GM18507 (cell line): ENCODE data around the gene ZFPM1.
"Not testable (repeated sequence)": the region's sequence is repeated elsewhere in the genome, so short reads cannot be mapped to it uniquely, and the experiment has no call there.

Source experiments
- DNase-seq: peaks from one replicate; pipeline ENCODE4 v3.0.0; 2011; ENCODE audit warnings: low read depth; ENCODE audit not compliant: insufficient read length; ENCODE audit errors: extremely low spot score
- FAIRE-seq: peaks from 2 replicates; lab custom pipeline; 2011; peaks lifted over from hg19 to GRCh38; lab: Jason Lieb, UNC

ZFPM1 gene

DNA sequence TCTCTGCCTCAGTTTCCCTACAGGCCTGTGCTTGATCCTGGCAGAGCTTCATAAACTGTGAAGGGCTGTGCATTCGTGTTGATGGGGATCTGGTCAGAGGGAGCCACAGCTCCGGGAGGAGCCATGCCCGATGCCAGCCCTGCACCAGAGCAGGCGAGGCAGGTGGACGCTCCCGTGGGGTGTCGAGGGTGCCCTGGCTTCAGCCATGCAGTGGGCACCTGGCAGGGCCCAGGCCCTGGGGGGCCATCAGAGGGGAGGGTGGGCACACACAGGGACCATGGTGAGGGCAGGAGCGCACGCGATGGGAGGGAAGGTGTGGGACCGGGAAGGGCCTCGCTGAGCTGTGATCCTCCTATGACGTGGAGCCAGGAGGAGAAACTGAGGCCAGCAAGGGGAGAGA, 22.0 kb downstream of the ZFPM1 start:
- no peak for FAIRE-seq
- DNase-seq = no peak

DNA sequence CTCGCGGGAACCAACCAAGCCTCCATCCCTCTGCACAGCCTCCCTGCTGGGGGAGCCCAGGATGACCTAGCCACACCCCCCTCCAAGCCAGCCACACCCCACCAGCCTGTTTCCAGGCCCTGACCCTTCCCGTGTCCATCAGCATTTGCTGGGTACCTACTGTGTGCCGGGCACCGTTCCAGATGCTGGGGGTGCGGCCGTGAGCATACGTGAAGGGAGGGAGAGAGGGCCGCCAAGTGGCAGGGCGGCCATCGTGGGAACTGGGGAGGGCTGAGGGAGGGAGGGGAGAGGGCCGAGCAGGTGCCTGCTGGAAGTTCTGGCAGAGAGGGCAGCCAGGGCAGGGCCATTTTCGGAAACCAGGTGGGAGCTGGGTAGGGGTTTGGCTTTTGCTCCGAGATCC, 23.1 kb downstream of the ZFPM1 start:
- FAIRE-seq = no peak
- no peak for DNase-seq

DNA sequence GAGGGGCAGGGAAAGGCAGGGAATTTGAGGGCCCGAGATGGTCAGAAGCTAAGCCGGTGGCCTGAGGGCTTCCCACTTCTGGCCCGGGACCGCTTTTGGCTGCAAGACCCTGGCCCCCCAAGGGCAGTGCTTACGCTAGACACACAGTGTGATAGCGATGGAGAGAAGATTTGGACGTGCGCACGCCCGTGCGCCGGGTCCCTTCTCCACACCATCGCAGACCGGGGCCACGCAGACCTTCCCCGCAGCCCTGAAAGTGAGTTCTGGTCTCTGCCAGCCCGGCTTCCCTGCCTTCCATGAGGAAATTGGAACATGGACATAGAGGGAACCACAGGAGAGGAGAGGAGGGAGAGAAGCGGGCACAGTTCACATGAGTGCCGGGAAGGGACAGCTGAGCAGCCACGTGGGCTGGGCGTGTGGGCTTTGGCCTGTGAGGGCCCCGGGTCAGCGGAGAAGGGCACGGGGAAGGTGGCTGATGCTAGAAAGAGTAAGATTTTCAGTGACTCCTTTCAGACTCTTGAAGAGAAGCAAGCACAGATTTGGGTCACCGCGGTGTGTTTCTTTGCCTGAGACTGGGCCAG, 23.8 kb downstream of the ZFPM1 start:
- no peak for FAIRE-seq

DNA sequence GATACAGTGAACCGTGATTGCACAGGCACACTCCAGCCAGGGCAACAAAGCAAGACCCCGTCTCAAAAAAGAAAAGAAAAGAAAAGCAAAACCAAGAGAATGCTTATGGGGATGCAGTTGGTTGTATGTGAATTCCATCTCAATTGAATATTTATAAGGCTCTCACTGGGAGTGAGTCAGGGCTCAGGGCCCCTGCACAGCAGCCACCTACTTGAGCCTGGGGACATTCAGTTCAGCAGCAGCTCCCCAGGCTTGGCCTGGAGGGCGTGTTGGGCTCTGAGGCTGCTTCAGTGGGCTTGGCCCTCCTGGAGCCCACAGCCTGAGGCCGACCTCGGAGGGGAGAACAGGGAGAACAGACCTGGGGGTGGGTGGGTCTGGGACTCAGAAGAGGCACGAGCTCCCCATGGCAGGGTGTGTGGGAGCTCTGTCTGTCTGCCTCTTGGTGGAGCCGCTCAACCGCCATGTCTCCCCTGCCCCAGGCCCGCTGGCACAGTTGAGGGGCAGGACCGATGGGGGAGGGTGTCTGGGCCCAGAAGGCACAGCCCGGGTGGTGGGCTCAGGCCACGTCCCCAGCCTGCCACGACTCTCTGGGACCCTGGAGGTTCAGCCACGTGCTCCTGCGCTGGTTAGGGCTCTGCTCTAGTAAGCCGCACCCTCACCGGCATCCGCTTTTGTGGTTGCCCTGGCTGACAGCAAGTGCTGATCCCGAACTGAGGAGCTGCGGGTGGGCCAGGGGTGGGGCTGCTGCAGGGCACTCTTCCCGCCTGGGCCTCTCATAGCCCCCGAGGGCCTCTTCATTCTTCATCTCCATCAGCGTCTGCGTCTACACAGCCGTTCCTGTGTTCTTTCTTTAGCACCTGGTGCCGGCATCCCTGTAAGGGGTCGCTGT, 24.8 kb downstream of the ZFPM1 start:
- DNase-seq = no peak
- no peak for FAIRE-seq

More for the DNA sequence above, 23.8 kb downstream of the ZFPM1 start:
- no peak for DNase-seq

DNA sequence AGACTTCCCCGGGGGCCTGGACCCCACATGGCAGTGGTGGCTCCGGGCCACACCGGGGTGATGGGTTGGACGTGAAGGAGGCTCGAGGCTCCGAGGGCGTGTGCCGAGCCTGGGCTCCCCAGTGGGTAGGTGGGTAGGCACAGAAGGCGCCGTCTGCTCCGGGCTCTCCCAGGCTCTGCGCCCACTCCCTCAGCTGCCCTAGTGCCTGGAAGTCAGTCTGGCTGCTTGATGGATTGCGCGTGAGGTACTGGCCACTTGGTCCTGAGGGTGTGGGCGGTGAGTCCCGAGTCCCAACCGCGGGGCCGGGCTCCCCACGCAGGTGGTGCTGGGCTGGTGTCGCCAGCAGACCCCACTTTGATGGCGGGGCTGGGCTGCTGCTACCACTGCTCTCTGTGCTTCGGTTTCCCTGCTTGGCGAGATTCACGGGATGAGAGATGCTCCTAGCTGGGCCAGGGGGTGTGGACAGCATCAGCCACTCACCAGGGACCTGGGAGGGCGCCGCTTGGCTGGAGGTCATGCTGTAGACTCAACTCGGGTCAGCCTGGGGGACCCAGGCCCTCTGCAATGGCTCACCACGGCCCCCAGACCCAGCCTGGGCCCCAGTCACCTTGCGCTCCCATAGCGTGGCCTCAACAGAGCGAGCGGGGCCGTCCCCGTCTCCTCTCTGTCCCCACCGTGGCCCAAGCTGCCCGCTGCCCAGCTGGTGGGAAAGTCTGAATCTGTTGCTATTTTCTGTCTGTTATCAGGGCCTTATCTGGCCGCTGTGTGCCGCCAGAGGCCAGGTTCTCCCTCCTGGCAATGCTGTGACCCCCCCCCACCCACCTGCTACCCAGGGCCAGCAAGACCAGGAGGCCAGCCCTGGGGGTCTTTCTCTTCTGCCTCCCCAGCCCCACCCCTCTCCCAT, 26.1 kb downstream of the ZFPM1 start:
- FAIRE-seq (no peak), DNase-seq (no peak)

DNA sequence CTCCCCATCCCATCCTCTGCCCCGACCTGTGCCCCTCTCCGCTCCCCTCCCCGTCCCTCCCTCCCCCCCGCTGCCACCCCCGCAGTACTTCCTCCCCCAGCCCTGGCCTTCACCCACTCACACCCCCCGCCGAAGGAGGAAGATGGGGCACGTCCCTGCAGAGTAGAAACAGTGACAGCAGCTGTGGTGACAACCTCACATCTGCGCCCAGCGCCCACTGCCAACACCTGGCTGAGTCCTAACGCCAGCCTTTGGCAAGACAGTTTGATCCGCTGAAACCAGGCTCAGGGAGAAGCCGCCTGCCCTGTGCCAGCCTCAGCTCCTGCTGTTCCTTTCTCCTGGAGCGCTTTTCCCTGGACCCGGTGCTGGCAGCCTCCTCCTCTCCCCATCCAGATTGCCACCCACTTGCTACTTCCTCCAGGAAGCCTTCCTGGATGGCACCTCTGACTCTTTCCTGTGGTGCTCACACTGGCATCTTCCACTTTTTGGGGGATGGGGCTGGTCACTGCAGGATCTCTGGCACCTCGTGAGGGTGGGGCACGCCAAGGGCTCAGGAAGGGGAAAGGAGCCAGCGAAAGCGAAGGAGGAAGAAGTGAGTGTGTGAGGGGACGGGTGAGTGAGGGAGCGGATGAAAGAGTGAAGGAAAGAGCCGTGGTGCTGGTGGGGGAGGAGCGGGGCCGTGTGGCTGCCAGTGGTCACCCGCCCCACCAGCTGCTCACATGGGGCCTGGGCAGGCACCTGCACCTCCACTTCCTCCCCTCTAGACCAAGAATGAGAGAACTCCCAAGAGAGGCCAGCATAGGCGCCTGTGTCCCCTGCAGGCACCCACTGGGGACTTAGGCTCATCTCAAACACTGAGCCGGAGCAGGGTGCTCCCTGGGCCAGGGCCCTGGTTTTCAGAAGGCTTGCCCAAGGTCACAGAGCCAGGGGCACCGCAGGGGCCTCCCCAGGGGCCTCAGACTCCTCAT, 27.0 kb downstream of the ZFPM1 start:
- peak; percentile 60 for DNase-seq
- peak; percentile 65 for FAIRE-seq

DNA sequence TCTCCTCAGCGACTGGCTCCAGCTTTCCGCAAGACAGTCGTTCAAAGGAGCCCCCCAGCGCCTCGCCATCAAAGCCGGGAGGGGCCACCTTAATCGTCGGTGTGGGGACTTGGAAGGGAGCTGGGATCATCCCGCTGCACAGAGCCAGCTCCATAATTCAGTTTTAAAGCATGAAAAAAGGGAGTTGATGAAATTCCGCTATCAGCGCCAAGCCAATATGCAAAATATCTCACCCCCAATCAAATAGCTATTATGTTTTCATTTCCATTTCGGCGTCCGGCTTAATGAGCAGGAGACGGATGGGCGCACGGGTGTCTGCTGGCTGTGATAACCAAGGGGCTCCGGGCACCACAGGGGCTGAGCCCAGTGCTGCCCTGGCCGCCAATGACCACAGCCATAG, 27.7 kb downstream of the ZFPM1 start:
- DNase-seq (no peak), FAIRE-seq (no peak)

DNA sequence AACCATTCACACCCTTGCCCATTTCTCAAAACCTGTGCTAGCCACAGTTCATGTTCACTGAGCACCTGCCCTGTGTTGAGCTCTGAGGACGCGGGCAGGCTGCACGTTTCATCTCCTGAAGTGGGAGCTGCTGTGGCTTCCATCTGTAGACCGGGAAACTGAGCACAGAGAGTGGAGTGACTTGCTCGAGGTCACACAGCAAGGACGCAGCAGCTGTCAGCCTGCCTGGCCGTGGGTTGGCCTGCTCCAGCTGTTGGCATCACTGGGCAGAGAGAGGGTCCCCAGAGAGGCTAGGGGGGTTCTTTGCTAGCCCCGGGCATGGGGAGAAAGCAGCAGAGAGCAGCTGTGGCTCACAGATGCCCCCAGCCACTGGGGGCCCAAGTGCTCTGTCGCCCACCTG, 28.8 kb downstream of the ZFPM1 start:
- DNase-seq (no peak), FAIRE-seq (no peak)

DNA sequence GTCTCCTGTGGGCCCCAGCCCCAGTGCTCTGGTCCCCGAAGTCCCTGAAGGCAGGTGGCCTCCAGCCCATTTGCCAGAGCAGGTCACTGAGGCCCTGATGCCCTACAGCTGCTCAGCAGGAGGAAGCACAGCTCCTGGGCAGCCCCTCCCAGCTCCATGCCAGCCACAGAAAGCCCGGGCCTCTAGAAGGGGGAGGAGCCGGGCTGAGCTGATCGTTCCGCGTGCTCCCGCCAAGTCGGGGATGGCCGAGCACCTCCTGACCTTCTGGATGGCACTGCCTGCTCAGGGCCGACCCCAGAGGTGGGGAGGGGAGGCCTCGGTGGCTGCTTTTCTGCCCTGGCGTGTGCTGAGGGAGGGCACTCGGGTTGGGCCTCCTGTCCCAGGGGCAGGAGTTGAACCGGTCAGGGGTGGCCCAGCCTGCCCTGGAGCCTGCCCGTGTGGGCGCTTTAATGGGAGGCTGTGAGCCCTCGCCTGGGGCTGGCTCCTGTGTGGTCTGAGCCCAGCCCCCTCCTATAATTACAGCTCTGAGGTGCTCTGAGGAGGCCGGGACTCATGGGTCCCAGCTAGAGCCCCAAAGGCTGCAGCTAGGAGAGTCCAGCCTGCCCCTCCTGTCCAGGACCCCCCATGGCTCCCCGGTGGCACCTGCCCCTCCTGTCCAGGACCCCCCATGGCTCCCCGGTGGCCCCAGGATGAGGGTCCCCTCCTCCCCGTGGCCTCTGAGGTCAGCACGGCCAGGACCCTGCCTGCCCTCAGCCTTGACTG, 29.7 kb downstream of the ZFPM1 start:
- FAIRE-seq = no peak

DNA sequence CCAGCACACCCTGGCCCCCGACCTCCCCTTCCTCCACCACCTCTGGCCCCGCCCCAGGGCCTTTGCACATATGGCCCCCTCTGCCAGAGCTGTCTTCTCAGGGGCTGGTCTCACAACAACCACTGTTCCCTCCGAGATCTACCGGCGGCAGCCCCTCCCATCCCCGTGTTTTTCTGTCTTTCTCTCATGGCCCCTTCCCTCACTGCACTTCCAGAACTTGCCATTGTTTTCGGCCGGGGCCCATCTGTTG, 30.2 kb downstream of the ZFPM1 start:
- no peak for DNase-seq
- no peak for FAIRE-seq

More for the DNA sequence above, 29.7 kb downstream of the ZFPM1 start:
- DNase-seq = no peak

DNA sequence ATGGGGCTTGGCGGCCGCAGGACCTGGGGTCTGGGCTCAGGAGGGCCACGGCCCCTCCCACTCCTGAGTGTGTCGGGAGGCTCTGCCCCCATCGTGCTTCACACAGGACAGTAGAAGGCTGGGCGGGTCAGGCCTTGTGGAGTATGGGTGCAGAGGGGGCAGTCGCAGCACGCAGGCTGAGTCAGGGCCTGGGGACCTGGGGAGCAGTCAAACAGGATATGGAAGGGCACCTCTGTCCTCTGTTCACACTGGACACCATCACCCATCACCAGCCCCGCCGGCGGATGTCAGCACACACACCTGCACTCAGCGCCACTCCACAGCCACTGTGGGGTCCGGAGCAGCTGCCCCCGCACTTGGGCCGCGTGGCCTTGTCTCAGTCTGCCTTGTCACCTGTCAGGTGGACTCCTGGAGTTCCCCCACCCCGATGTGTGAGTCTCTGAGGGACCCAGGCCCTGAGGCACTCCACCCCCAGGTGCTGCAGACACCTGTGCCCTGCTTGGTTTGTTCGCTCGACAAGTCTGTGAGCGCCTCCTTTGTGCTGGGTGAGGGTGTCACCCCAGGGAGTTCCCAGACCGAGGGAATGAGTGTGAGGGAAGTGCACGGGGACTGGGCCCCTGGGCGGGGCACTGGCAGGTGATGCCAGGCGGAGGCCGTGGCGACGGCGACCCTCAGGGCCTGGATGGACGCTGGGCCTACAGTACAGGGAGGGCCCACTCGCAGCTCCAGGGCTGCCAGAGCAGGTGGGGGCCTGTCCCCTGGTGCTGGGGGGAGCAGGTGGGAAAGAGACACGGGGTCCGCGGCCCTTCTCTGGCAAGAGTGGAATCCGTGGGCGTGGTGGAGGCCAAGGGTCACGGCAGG, 31.7 kb downstream of the ZFPM1 start:
- no peak for DNase-seq
- no peak for FAIRE-seq

DNA sequence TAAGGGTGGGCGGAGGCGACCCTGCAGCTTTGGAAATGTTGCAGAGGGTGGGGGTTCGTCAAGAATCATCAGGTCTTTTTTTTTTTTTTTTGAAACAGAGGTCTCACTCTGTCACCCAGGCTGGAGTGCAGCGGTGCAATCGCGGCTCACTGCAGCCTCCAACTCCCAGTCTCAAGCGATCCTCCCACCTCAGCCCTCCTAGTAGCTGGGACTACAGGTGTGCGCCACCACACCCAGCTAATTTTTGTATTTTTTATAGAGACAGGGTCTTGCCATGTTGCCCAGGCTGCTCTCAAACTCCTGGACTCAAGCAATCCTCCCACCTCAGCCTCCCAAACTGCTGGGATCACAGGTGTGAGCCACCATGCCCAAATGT, 32.3 kb downstream of the ZFPM1 start:
- DNase-seq, FAIRE-seq: not testable (repeated sequence)

DNA sequence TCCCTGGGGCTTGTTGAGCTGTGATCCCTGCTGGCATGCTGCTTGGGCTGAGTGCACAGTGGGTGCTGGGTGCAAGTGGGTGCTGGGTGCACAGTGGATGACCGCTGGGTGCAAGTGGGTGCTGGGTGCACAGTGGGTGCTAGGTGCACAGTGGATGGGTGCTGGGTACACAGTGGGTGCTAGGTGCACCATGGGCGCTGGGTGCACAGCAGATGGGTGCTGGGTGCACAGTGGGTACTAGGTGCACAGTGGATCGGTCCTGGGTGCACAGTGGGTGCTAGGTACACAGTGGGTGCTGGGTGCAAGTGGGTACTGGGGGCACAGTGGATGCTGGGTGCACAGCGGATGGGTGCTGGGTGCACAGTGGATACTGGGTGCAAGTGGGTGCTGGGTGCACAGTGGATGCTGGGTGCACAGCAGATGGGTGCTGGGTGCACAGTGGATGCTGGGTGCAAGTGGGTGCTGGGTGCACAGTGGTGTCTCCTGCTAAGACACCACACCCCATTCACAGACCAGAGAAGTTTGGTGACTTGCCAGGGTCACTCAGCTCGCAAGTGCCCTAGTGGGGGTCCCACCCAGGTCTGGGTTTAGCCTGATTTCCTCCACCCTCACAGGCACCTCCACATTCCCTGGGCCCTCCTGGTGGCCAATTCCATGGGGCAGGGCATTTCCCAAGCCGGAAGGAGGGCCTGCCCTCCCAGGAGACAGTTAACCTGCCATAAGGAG, 33.5 kb downstream of the ZFPM1 start:
- no peak for DNase-seq
- no peak for FAIRE-seq

DNA sequence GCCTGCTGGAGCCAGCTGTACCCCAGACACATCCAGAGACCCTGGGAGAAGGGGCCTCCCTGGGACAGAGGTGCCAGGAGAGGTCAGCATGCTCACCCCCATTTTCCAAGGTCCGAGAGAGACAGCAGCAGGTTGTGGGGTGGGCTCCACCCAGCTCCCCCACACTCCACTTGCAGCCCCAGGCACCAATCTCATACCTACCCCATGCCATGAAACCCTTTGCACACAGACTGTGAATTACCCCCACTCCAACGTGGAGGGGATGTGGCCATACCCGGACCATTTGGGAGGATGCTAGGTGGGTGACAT, 34.0 kb downstream of the ZFPM1 start:
- no peak for DNase-seq
- no peak for FAIRE-seq

DNA sequence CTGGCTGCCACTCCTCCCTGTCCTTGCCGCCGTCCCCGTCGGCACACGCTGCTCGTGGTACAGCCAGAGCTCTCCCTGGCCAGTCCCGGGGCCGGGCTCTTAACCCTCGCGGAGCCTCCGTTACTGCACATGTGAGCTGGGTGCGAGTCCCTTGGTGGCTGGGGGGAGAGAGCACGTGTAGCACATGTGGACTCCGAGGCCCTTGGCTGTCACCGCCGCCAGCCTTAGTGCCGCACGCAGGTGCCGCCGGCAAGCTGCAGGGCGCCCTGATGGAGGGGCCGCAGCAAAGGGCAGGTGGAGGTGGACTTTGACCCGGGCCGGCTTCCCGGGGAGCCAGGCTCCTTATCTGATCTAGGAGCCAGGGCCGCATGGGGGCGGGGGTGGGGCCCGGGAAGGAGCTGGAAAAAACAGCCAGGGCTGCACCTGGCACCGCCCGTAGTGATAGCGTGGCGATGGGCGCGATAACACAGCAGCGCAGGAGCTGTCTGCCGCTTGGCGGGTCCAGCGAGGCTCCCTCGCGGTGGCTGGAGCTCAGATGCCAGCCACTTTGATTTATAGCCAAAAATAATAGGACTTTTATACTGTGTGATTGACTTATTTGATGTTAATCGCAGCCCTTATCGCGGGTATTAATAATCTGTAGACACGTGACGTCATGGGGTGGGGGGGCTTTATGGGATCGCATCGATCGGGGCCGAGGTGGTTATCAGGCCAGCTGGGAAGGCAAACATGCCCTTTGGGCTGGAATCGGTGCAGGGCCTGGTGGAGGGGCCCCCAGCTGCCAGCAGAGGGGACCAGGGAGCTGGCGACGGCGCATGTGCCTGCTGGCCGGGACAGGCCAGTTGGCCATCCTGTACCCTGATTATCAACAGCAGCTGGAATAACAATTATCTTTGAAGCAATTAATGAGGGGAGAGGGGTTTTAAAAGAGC, 35.1 kb downstream of the ZFPM1 start:
- DNase-seq (no peak), FAIRE-seq (no peak)

DNA sequence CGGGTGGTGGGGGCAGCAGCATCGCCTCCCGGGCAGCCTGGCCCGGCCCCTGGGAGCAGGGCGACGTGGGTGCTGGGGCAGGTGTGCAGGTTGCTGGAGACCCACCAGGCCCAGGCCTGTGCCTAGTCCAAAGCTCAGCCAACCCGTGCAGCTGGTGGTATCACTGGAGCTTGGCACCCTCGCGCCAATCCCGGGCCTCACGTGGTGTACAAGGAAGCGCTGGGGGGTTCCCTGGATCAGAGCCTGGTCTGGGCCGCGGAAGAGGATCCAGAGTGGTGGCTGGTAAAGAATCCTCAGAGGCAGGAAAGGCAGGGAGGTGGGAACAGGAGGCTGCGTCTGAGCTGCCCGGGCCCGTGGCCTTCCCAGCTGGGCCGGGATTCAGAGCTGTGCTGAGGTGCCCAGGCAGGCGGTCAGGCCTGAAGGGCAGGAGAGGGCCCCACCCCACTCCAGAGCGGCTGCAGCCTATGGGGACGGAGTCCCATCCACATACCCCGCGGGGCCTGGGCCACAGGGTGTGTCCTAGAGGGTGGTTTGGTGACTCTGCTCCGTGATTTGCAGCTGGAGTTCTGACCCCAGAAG, 36.2 kb downstream of the ZFPM1 start:
- FAIRE-seq = no peak

More for the DNA sequence above, 36.2 kb downstream of the ZFPM1 start:
- no peak for DNase-seq
